Measurements from ENCODE around the gene PEX26. TPM values are rescaled to one million over a fixed set of nuclear protein-coding genes. Genes with fewer than 3 reads are reported as not detected.
"Not testable (repeated sequence)": the region's sequence is repeated elsewhere in the genome, so short reads cannot be mapped to it uniquely, and the experiment has no call there.

Gene PEX26
- total RNA-seq, 4 donors from 2014 or later, result 46.4 to 211 (median 93.4) TPM

- peaks cover 5% of the 10 kb centered on the region for H3K27me3 ChIP-seq
- no peak overlapping the region for H3K27ac ChIP-seq
- no peaks in the 10 kb centered on the region for H3K9me3 ChIP-seq
- intact Hi-C loops (cut with DNase I; ENCODE audit: low total_unique reads) (no loop called here), in situ Hi-C loops (cut with MboI; ENCODE audit: low pct_ligation_motif_present in 1 of 4, low pct_unique_long_range_greater_than_20kb in 1 of 4, low sequenced_read_pairs in 3 of 4) (no loop called here)
- no peak for DNase-seq
- 88 to 100% methylated on average over 1 to 4 of the region's 4 CpGs for WGBS, 2 donors (ENCODE audit: low coverage in 1 of 2)
- no peaks in the 10 kb centered on the region for H3K36me3 ChIP-seq
- TF ChIP-seq EP300 (IDR thresholded peaks at IDR 0.05; ENCODE audit: low read depth), result no peak
- TF ChIP-seq POLR2A (IDR thresholded peaks at IDR 0.05), result no peak
- no peak for TF ChIP-seq POLR2AphosphoS5 (IDR thresholded peaks at IDR 0.05)
- no peak for TF ChIP-seq CTCF (IDR thresholded peaks at IDR 0.05)
- no peak overlapping the region for H3K4me3 ChIP-seq
- H3K4me1 ChIP-seq, result no peaks in the 10 kb centered on the region
Observed at GRCh38 chr22:18104566-18104965, 26.8 kb downstream of the PEX26 start.

- in situ Hi-C loops (cut with MboI; ENCODE audit: low pct_ligation_motif_present in 1 of 4, low pct_unique_long_range_greater_than_20kb in 1 of 4, low sequenced_read_pairs in 3 of 4); H3K4me3 ChIP-seq; DNase-seq; H3K9me3 ChIP-seq; H3K36me3 ChIP-seq; intact Hi-C loops (cut with DNase I; ENCODE audit: low total_unique reads); H3K27ac ChIP-seq: not testable (repeated sequence)
- 79 to 80% methylated on average over 1 to 7 of the region's 7 CpGs for WGBS, 2 donors (ENCODE audit: low coverage in 1 of 2)
- Histone ChIP-seq H3K27me3 (peaks cover 19% of the 10 kb centered on the region), H3K4me1 (peaks cover 0 to 12% (median 12%) of the 10 kb centered on the region in 4 donors)
Observed at GRCh38 chr22:18105981-18106380, 28.2 kb downstream of the PEX26 start.

DNA sequence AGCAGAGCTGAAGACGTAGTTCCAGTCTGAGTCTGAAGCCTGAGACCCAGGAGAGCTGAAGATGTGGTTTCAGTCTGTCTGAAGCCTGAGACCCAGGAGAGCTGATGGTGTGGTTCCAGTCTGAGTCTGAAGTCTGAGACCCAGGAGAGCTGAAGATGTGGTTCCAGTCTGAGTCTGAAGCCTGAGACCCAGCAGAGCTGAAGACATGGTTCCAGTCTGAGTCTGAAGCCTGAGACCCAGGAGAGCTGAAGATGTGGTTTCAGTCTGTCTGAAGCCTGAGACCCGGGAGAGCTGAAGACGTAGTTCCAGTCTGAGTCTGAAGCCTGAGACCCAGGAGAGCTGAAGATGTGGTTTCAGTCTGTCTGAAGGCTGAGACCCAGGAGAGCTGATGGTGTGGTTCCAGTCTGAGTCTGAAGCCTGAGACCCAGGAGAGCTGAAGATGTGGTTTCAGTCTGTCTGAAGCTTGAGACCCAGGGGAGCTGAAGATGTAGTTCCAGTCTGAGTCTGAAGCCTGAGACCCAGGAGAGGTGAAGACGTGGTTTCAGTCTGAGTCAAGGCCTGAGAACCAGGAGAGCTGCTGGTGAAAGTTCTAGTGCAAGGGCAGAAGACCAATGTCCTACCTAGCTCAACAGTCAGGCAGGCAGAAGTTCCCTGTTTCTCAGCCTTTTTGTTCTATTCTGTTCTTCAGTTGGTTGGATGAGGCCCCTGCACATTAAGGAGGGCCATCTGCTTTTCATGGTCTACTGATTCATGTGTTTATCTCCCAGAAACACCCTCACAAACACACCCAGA lies 29.0 kb downstream of the PEX26 start:
- intact Hi-C loops (cut with DNase I; ENCODE audit: low total_unique reads); H3K27ac ChIP-seq; H3K4me3 ChIP-seq; DNase-seq; H3K9me3 ChIP-seq; H3K36me3 ChIP-seq; in situ Hi-C loops (cut with MboI; ENCODE audit: low pct_ligation_motif_present in 1 of 4, low pct_unique_long_range_greater_than_20kb in 1 of 4, low sequenced_read_pairs in 3 of 4): not testable (repeated sequence)
- Histone ChIP-seq H3K4me1 (peaks cover 0 to 17% (median 15%) of the 10 kb centered on the region in 4 donors), H3K27me3 (peaks cover 27% of the 10 kb centered on the region)
- WGBS, 2 donors (ENCODE audit: low coverage in 1 of 2), result 76% methylated on average over 4 of the region's 4 CpGs; no CpG with 5 or more reads in 1 of the 2 donors

GRCh38 chr22:18108187-18108586 lies 30.4 kb downstream of the PEX26 start:
- intact Hi-C loops (cut with DNase I; ENCODE audit: low total_unique reads) (no loop called here), in situ Hi-C loops (cut with MboI; ENCODE audit: low pct_ligation_motif_present in 1 of 4, low pct_unique_long_range_greater_than_20kb in 1 of 4, low sequenced_read_pairs in 3 of 4) (no loop called here)

More at GRCh38 chr22:18108187-18108586, 30.4 kb downstream of the PEX26 start:
- WGBS, 2 donors (ENCODE audit: low coverage in 1 of 2), result 77 to 100% methylated on average over 3 of the region's 3 CpGs
- H3K27ac ChIP-seq, result no peak overlapping the region
- no peak for DNase-seq
- peaks cover 0 to 17% (median 15%) of the 10 kb centered on the region in 4 donors for H3K4me1 ChIP-seq
- H3K27me3 ChIP-seq, result peaks cover 31% of the 10 kb centered on the region
- TF ChIP-seq CTCF (IDR thresholded peaks at IDR 0.05), result no peak
- no peak for TF ChIP-seq POLR2A (IDR thresholded peaks at IDR 0.05)
- no peak for TF ChIP-seq POLR2AphosphoS5 (IDR thresholded peaks at IDR 0.05)
- no peak for TF ChIP-seq EP300 (IDR thresholded peaks at IDR 0.05; ENCODE audit: low read depth)
- H3K4me3 ChIP-seq, result no peak overlapping the region
- H3K9me3 ChIP-seq, result no peaks in the 10 kb centered on the region
- no peaks in the 10 kb centered on the region for H3K36me3 ChIP-seq

Data from transverse colon (tissue), 4 donors.